Suprapubic skin (tissue), 4 donors: Measurements from ENCODE around the gene EIF4G2. TPM values are rescaled to one million over a fixed set of nuclear protein-coding genes. Genes with fewer than 3 reads are reported as not detected.

Experiments
- DNase-seq, 2 donors: peaks; one replicate each; pipeline ENCODE4 v3.0.0-alpha.2; 2019; ENCODE audit warnings: low spot score in 2 of 2
- H3K27ac ChIP-seq: fragments of 200-600 bp; sonication (generic); one replicate; pipeline ENCODE4 v1.5.1; 2019
- H3K27me3 ChIP-seq: fragments of 200-600 bp; sonication (generic); one replicate; pipeline ENCODE4 v1.5.1; 2019
- H3K36me3 ChIP-seq: fragments of 200-600 bp; sonication (generic); one replicate; pipeline ENCODE4 v1.5.1; 2019
- H3K4me1 ChIP-seq: fragments of 200-600 bp; sonication (generic); one replicate; pipeline ENCODE4 v1.5.1; 2019
- H3K4me3 ChIP-seq: fragments of 200-600 bp; sonication (generic); one replicate; pipeline ENCODE4 v1.5.1; 2019; ENCODE audit warnings: mild to moderate bottlenecking
- H3K9me3 ChIP-seq: fragments of 200-600 bp; sonication (generic); one replicate; pipeline ENCODE4 v1.5.1; 2019
- CTCF ChIP-seq, 2 donors: fragments of 200-600 bp in 1 of 2; fragments of 450-650 bp in 1 of 2; sonication (generic) in 1 of 2; IDR thresholded peaks; one replicate each; pipeline ENCODE4 v1.5.1; 2016 to 2019; ENCODE audit warnings: antibody characterized with exemption in 2 of 2, mild to moderate bottlenecking in 1 of 2, moderate library complexity in 1 of 2
- EP300 ChIP-seq: sonication (generic); formaldehyde crosslinking; IDR thresholded peaks from one replicate; pipeline ENCODE4 v1.6.1; 2017; ENCODE audit warnings: antibody characterized with exemption
- POLR2A ChIP-seq, 2 donors: fragments of 450-650 bp; IDR thresholded peaks; one replicate each; pipeline ENCODE4 v1.6.1; 2017; ENCODE audit warnings: antibody characterized with exemption in 2 of 2, mild to moderate bottlenecking in 2 of 2, moderate library complexity in 2 of 2
- POLR2AphosphoS5 ChIP-seq, 3 donors: sonication (generic); formaldehyde crosslinking; IDR thresholded peaks; one replicate each; pipeline ENCODE4 v1.6.1; 2017; ENCODE audit warnings: antibody characterized with exemption in 3 of 3
- WGBS: methylation state at CpG from one replicate; pipeline ENCODE4 v1.1.5; 2018; 5-methylcytosine and 5-hydroxymethylcytosine counted together
- total RNA-seq, 4 donors: library from RNA; depleted of rRNA; stranded (reverse); fragments of >200 nt; gene quantifications; one replicate each; pipeline ENCODE4 v1.1.0, GENCODE V29; 2016

EIF4G2 gene
- total RNA-seq, 4 donors from 2014 or later, result 439 to 593 (median 477) TPM

GRCh38 chr11:10855295-10855694 lies 46.6 kb upstream of the EIF4G2 start:
- Histone ChIP-seq H3K27me3 (no peaks in the 10 kb centered on the region), H3K4me1 (peaks cover 30% of the 10 kb centered on the region), H3K36me3 (peaks cover 32% of the 10 kb centered on the region), H3K4me3 (no peak overlapping the region), H3K27ac (no peak overlapping the region), H3K9me3 (no peaks in the 10 kb centered on the region)
- WGBS, result 93% methylated on average over 2 of the region's 2 CpGs
- TF ChIP-seq CTCF (IDR thresholded peaks at IDR 0.05), result no peak
- no peak for TF ChIP-seq POLR2A (IDR thresholded peaks at IDR 0.05)
- no peak for TF ChIP-seq POLR2AphosphoS5 (IDR thresholded peaks at IDR 0.05)
- TF ChIP-seq EP300, result no peak
- no peak for DNase-seq

GRCh38 chr11:10847960-10848860 lies 39.5 kb upstream of the EIF4G2 start:
- peaks cover 4% of the 10 kb centered on the region for H3K4me1 ChIP-seq
- H3K27me3 ChIP-seq, result no peaks in the 10 kb centered on the region
- no peak overlapping the region for H3K27ac ChIP-seq
- no peak for DNase-seq
- no peaks in the 10 kb centered on the region for H3K9me3 ChIP-seq
- TF ChIP-seq POLR2A (IDR thresholded peaks at IDR 0.05), result no peak
- no peak for TF ChIP-seq EP300
- TF ChIP-seq CTCF (IDR thresholded peaks at IDR 0.05), result no peak
- WGBS, result 73% methylated on average over 3 of the region's 3 CpGs
- peaks cover 12% of the 10 kb centered on the region for H3K36me3 ChIP-seq
- no peak overlapping the region for H3K4me3 ChIP-seq

GRCh38 chr11:10846660-10847059 lies 37.9 kb upstream of the EIF4G2 start:
- Histone ChIP-seq H3K4me3 (no peak overlapping the region), H3K9me3 (no peaks in the 10 kb centered on the region), H3K36me3 (no peaks in the 10 kb centered on the region), H3K27me3 (no peaks in the 10 kb centered on the region), H3K4me1 (peaks cover 10% of the 10 kb centered on the region), H3K27ac (no peak overlapping the region)
- no peak for DNase-seq
- TF ChIP-seq POLR2A (IDR thresholded peaks at IDR 0.05), result no peak
- no peak for TF ChIP-seq CTCF (IDR thresholded peaks at IDR 0.05)

- Histone ChIP-seq H3K27ac (no peak overlapping the region), H3K4me1 (peaks cover 10% of the 10 kb centered on the region), H3K9me3 (no peaks in the 10 kb centered on the region), H3K36me3 (no peaks in the 10 kb centered on the region), H3K4me3 (no peak overlapping the region), H3K27me3 (no peaks in the 10 kb centered on the region)
- DNase-seq, result no peak
- TF ChIP-seq POLR2A (IDR thresholded peaks at IDR 0.05), result no peak
- WGBS, result 75% methylated on average over 2 of the region's 2 CpGs
These were observed 36.9 kb upstream of the EIF4G2 start for GRCh38 chr11:10845589-10845988.

- H3K27ac ChIP-seq, result no peak overlapping the region
- no peak overlapping the region for H3K4me3 ChIP-seq
- H3K27me3 ChIP-seq, result no peaks in the 10 kb centered on the region
- no peaks in the 10 kb centered on the region for H3K9me3 ChIP-seq
- TF ChIP-seq POLR2A (IDR thresholded peaks at IDR 0.05) (no peak), POLR2AphosphoS5 (IDR thresholded peaks at IDR 0.05) (no peak), EP300 (no peak), CTCF (IDR thresholded peaks at IDR 0.05) (no peak)
- DNase-seq, result no peak
- peaks cover 10% of the 10 kb centered on the region for H3K4me1 ChIP-seq
- no peaks in the 10 kb centered on the region for H3K36me3 ChIP-seq
These were observed 36.1 kb upstream of the EIF4G2 start for GRCh38 chr11:10844796-10845195.

GRCh38 chr11:10844356-10844755 lies 35.6 kb upstream of the EIF4G2 start:
- Histone ChIP-seq H3K27ac (no peak overlapping the region), H3K4me1 (peaks cover 10% of the 10 kb centered on the region), H3K36me3 (no peaks in the 10 kb centered on the region), H3K9me3 (no peaks in the 10 kb centered on the region), H3K27me3 (no peaks in the 10 kb centered on the region), H3K4me3 (no peak overlapping the region)
- TF ChIP-seq CTCF (IDR thresholded peaks at IDR 0.05), result no peak
- TF ChIP-seq EP300, result no peak
- TF ChIP-seq POLR2AphosphoS5 (IDR thresholded peaks at IDR 0.05), result no peak
- no peak for DNase-seq
